Testis (tissue), 2 donors: ENCODE data around the gene RNASE1.

Experiments
- CTCF ChIP-seq, 3 experiments: fragments of 450-650 bp in 2 of 3; fragments of 200-600 bp in 1 of 3; sonication (generic) in 1 of 3; IDR thresholded peaks; one replicate each; pipeline ENCODE4 v1.5.1; 2016 to 2019; ENCODE audit warnings: antibody characterized with exemption in 3 of 3, mild to moderate bottlenecking in 2 of 3, moderate library complexity in 1 of 3
- POLR2A ChIP-seq: fragments of 450-650 bp; IDR thresholded peaks from one replicate; pipeline ENCODE4 v1.6.1; 2017; ENCODE audit warnings: antibody characterized with exemption, mild to moderate bottlenecking, moderate library complexity

DNA sequence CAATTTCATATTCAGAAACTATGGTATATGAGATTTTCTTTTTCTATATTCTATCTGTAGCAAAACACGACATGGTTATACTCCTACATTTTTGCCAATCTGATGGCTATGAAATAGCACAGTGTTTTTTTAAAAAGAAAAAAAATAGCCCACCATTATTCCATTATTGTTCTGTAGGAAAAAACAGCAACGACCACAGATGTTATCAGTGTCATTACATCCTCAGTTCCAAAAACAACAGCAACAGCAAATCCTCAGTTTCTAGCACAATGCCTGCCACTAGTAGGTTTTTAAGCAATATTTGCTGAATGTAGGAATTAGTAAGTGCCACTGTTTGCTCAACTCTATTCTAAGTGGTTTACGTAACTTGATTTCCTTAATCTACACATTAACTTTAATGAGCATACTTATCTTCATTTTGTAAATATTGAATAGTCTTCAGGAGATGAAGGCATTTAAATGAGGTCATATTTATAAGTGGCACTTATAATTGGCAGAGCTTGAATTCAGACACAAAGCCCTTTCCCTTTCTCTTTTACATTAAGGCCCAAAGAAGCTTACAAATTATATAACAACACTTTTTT is 13.3 kb downstream of the RNASE1 start:
- no peak for TF ChIP-seq CTCF (IDR thresholded peaks at IDR 0.05)
- TF ChIP-seq POLR2A, result no peak
